Frontal cortex (tissue), 4 donors: ENCODE data around the gene PLVAP. TPM values are rescaled to one million over a fixed set of nuclear protein-coding genes. Genes with fewer than 3 reads are reported as not detected.

ENCODE experiments used
- DNase-seq, 2 donors: peaks; one replicate each; pipeline ENCODE4 v3.0.0; 2012; ENCODE audit warnings: low spot score in 2 of 2
- FAIRE-seq: peaks from 2 replicates; lab custom pipeline; 2012; peaks lifted over from hg19 to GRCh38; lab: Jason Lieb, UNC
- total RNA-seq: library from RNA; depleted of rRNA; stranded (reverse); fragments of >200 nt; gene quantifications from one replicate; pipeline ENCODE4 v1.2.3, GENCODE V29; 2014
- donor health status: control.
- donor health status: control.
- donor health status: control.

PLVAP gene
- total RNA-seq, 1 donor from 2014 or later, result under 0.01 TPM

- FAIRE-seq, result no peak
- DNase-seq, result no peak
Measured at GRCh38 chr19:17325133-17325532, 52.0 kb downstream of the PLVAP start.

- DNase-seq (no peak), FAIRE-seq (no peak)
Measured at GRCh38 chr19:17324357-17325114, 52.6 kb downstream of the PLVAP start.

GRCh38 chr19:17323964-17324332, 53.2 kb downstream of the PLVAP start:
- FAIRE-seq, result no peak
- peak in 1 of 2 donors; percentile 46 for DNase-seq

GRCh38 chr19:17323300-17323963, 53.7 kb downstream of the PLVAP start:
- DNase-seq (no peak), FAIRE-seq (no peak)

GRCh38 chr19:17322854-17323253, 54.3 kb downstream of the PLVAP start:
- DNase-seq (peak in 1 of 2 donors; percentile 58), FAIRE-seq (no peak)

DNA sequence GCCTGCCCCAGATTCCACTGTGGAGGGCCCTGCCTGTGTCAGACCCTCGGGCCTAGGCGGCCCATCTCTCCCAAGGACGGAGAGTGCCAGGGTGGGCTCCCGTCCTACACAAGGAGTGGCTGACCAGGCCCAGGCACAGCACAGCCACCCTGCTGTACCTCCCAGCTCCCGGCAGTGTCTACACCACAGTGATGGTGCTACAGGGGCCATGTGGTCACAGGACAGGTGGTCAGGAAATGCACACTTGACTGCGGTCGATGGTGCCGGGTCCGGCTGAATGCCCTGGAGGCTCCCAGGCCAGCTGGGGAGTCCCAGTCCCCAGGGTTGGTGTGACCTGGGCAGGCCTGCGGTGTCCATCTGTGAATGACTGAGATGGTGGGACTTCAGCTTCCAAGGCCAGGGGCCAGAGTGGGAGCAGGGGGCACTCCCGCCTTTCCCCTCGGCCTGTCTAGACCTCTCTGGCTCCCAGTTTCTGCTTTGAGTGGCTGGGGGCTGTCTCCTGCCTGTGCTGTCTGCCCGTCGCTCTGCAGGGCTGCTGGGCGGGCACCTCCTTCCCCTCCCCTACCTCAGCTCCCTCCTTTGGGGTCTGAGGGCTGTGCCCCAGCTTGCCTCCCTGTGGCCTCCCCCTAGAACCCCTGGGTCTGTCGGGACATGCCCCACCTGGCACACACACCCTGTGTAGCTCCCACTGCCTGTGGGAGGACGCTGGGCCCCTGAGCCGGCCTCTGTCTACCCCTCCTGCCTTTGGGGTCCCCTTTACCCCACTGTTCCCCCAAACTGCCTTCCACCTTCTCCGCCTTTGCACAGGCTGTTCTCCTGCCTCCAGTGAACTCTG, 55.3 kb downstream of the PLVAP start:
- no peak for DNase-seq
- FAIRE-seq, result no peak

GRCh38 chr19:17320435-17320834, 56.7 kb downstream of the PLVAP start:
- FAIRE-seq, result no peak
- DNase-seq, result no peak

DNA sequence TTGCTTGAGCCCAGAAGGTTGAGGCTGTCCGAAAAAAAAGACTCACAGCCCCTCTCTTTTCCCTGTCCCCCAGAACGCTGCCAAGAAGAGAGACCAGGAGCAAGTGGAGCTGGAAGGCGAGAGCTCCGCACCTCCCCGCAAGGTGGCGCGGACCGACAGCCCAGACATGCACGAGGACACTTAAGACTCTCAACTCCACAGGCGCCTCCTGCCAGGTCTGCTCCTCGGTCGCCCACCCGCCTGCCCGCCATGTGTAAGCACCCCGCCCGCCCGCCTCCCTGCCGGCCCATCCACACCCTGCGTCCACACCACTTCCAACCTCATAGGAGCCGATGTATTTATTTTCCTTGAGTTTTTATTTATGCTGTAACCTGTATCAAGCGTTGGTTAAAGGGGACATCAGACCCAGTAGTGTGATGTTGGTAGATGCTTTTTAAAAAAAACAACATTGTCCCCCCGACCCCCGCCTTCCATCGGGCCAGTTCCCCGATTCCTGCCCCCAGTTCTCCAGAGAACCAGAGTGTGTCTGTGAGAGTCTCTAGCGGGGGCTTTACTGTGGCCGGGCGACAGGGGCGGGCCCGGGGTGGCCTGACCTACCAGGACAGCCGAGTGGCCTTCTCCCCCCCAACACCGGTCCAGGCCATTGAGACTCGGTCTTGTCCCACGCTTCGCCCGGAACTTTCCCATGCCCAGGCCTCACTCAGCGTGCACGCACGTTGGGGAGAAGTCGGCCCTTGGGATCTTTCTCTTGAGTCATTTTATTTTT, 57.5 kb downstream of the PLVAP start:
- FAIRE-seq, result no peak
- DNase-seq, result no peak

DNA sequence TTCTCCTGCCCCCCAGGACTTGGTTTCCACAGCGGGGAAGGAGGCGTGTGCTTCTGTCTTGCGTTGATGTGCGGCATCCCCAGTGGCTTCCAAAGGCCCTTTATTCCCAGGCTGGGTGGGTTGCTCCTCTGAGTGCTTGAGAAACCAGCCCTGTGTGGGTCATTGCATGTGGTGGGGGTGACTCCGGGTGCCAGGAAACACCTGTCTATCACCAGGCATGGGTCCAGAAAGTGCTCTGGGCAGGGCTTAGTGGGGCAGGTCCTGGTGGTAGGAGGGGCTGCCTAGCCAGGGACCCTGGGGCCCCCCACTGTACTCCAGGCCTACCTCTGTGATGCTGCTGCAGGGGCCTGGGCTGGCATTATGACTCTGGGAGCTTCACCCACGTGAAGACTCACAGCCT, 58.2 kb downstream of the PLVAP start:
- no peak for FAIRE-seq
- DNase-seq, result no peak

- no peak for FAIRE-seq
Measured at GRCh38 chr19:17314007-17314593, 63.0 kb downstream of the PLVAP start.

DNA sequence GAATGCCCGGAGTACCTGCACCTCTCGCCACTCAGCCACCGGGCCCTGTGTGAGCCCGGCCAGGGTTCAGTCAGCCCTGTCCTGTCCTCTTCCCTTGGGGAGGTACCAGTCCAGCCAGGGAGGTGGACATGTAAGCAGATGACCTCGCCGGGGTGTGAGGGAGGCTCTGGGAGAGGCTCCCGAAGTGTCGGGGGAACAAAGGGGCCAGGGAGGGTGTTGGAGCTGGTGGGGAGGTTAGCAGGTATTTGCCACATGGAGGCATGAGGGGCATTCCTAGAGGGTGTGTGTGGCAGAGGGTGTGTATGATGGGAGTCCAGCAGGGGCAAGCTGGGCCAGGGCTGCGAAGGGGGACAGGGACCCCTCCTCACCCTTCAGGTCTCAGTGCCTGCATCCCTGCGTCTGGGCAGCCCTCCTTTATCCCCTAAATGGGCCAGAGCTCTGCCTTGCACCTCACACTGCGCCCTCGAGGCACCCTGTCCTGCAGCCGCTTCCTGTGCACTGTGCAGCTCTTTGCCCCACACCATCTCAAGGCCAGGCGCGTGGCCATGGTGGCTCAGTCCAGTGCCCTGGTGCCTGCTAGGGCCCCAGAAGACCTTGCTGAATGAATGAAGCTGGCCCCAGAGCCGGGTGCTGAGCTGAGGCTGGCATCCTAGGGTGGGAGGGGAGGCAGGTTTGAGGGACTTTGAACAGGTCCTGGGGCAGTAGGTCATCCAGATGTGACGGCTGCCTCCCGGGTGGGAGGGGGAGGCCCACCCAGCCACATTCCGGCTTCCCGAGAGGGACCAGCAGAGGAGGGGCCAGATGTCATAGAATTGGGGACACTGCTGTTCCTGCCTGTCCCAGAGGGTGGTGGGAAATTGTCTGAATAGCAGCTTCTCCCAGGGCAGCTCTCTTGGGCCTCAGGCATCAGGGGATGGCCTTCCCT, 64.7 kb downstream of the PLVAP start:
- FAIRE-seq, result no peak

More at GRCh38 chr19:17314007-17314593, 63.0 kb downstream of the PLVAP start:
- DNase-seq, result no peak

DNA sequence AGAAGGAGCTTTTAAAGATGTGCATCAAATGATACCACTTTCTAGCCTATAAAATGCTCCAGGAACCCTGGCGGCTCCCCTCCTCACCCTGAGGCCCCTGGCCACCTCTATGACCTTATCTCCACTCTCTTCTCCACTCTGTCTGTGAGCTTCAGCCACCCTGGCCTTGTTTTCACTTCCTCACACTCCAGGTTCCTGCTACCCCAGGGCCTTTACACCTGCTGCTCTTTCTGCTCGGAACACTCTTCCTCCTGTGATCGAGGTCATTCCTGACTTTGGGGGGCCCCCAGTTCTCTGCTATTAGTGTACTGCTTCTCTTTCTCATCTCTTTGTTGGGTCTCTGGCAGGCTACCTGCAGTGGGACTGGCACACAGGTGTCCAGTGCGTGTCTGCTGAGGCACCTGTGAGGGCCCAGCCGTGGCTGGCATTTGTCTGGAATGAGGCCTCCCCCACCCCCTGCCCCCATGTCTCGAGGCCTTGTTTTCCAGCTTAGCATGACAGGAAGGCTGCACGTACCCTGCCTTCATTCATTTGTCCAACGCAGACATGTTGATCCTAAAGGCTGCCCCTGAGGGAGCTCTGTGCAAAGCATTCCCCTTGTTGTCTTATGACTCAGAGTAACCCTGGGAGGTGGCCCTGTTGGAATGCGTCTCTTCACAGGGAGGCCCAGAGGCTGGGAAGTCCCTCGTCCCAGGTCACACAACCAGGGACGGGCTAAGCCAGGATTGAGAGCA, 65.5 kb downstream of the PLVAP start:
- no peak for FAIRE-seq
- DNase-seq, result no peak

More for the DNA sequence above, 64.7 kb downstream of the PLVAP start:
- DNase-seq, result no peak

GRCh38 chr19:17309965-17310461, 67.1 kb downstream of the PLVAP start:
- FAIRE-seq (no peak), DNase-seq (no peak)

DNA sequence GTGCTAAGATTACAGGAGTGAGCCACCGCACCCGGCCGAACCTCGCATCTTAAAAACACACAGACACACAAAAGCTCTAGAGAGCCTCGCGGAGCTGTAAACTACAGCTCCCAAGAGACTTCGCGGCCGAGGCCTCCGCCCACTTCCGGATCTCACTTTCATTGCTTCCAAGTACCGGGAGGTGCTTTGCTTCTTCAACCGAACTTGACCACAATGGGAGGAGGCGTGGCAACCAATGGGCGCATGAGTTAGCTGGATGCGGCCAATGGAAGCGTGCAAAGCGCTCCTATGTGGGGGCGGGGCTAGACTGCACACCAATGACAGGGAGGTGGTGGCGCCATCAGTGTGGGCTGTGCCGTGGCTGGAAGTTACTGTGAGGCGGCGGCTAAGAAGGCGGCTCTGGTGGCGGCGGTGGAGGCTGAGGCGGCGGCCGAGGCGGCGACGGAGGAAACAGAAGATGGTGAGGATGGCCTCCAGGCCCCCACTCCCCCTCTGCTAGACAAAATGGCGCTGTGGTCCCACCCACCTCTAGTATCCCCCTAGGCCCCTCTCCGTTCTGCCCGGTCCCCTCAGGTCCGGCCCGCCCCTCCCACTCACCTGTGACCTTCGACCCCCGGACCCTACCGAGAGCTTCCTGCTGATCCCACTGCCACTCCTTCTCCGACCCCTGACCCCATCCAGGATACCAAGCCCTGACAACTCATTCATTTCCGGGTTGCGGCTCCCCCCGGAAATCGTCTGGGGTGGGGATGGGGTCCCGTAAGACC, 67.8 kb downstream of the PLVAP start, which contains the start of gene DDA1:
DDA1 (plus strand) TSS at position 366 of the 767 bp plus-strand sequence; CDS start at position 458, 92 bp downstream.
- FAIRE-seq (peak; percentile 98), DNase-seq (peak; percentile 96 to 99)

DNA sequence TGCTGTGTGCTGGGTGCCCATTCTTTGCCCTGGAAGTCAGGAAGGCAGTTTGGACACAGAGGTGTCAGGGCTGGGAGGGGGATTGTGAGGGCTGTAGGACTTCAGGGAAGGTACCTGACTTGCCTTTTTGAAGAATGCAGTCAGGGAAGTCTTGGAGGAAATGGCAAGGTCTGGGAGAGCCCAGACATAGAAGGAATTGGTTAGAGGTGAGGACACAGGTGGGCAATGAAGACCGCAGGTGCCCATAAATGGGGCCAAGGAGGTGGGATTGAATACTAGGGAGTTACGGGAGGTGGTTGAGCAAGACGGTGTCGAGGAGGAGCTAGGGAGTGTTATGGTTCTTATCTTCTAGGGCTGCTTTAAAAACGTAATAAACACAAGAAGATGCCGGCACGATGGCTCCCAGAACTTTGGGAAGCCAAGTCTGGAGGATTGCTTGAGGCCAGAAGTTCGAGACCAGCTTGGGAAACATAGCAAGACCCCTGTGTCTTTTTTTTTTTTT, 69.2 kb downstream of the PLVAP start:
- FAIRE-seq (no peak), DNase-seq (no peak)

- DNase-seq (no peak), FAIRE-seq (no peak)
Measured at GRCh38 chr19:17306285-17306714, 70.8 kb downstream of the PLVAP start.
